Measurements from ENCODE around the gene HTATIP2.

- TF ChIP-seq CTCF (IDR thresholded peaks at IDR 0.05; ENCODE audit: low read depth, low read length, missing input control) (no peak), ATF3 (IDR thresholded peaks at IDR 0.05) (no peak), TAF1 (conservative IDR thresholded peaks at IDR 0.05) (no peak), RAD21 (IDR thresholded peaks at IDR 0.05) (no peak), EGR1 (IDR thresholded peaks at IDR 0.05; ENCODE audit: low read depth in 2 of 2) (no peak), MAX (IDR thresholded peaks at IDR 0.05) (no peak), REST (IDR thresholded peaks at IDR 0.05) (no peak), JUND (IDR thresholded peaks at IDR 0.05) (no peak), YY1 (IDR thresholded peaks at IDR 0.05) (no peak), ZBTB33 (IDR thresholded peaks at IDR 0.05) (no peak), SP1 (IDR thresholded peaks at IDR 0.05) (no peak), GABPA (IDR thresholded peaks at IDR 0.05 in 1 of 2, conservative IDR thresholded peaks at IDR 0.05 in 1 of 2) (no peak), FOXA1 (IDR thresholded peaks at IDR 0.05) (no peak)
Measured at GRCh38 chr11:20421946-20422345, 58.4 kb downstream of the HTATIP2 start.
